CD4-positive, alpha-beta T cell treated with Interferon alpha-2 for 1 hour (primary cell): Measurements from ENCODE around the gene COMMD10.
"Not testable (repeated sequence)": the region's sequence is repeated elsewhere in the genome, so short reads cannot be mapped to it uniquely, and the experiment has no call there.

ENCODE experiments used
- DNase-seq, 2 donors: peaks; one replicate each; pipeline ENCODE4 v3.0.0-alpha.2; 2020 to 2022

COMMD10 gene

GRCh38 chr5:116084871-116085715 is at the start of gene COMMD10:
Gene COMMD10, plus strand, starts transcription at chr5:116085025.
- DNase-seq: peak; percentile 83 to 86

GRCh38 chr5:116035123-116035522 is 49.7 kb upstream of the COMMD10 start:
- DNase-seq: no peak

GRCh38 chr5:116037236-116037822 is 47.5 kb upstream of the COMMD10 start:
- no peak for DNase-seq

GRCh38 chr5:116038817-116039216 is 46.0 kb upstream of the COMMD10 start:
- DNase-seq: peak; percentile 4 to 34

- DNase-seq: no peak
Measured at GRCh38 chr5:116042375-116042774, 42.5 kb upstream of the COMMD10 start.

- DNase-seq: no peak
Measured at GRCh38 chr5:116044073-116044472, 40.8 kb upstream of the COMMD10 start.

- no peak for DNase-seq
Measured at GRCh38 chr5:116045821-116046220, 39.0 kb upstream of the COMMD10 start.

GRCh38 chr5:116046261-116046660 is 38.6 kb upstream of the COMMD10 start:
- DNase-seq: no peak

GRCh38 chr5:116046823-116047222 is 38.0 kb upstream of the COMMD10 start:
- DNase-seq: no peak

GRCh38 chr5:116058346-116058936 is 26.4 kb upstream of the COMMD10 start:
- no peak for DNase-seq

- no peak for DNase-seq
Measured at GRCh38 chr5:116062352-116062751, 22.5 kb upstream of the COMMD10 start.

GRCh38 chr5:116063950-116064349 is 20.9 kb upstream of the COMMD10 start:
- DNase-seq: no peak

GRCh38 chr5:116068028-116068632 is 16.7 kb upstream of the COMMD10 start:
- DNase-seq: peak; percentile 10 to 58

- no peak for DNase-seq
Measured at GRCh38 chr5:116071211-116071610, 13.6 kb upstream of the COMMD10 start.

GRCh38 chr5:116075191-116075831 is 9.5 kb upstream of the COMMD10 start:
- no peak for DNase-seq

GRCh38 chr5:116076496-116076895 is 8.3 kb upstream of the COMMD10 start:
- no peak for DNase-seq

- no peak for DNase-seq
Measured at GRCh38 chr5:116078199-116078598, 6.6 kb upstream of the COMMD10 start.

GRCh38 chr5:116084287-116084691 is 536 bp upstream of the COMMD10 start:
- DNase-seq: peak; percentile 11 to 24

GRCh38 chr5:116086309-116086708 is 1.5 kb downstream of the COMMD10 start:
- not testable (repeated sequence) for DNase-seq

- no peak for DNase-seq
Measured at GRCh38 chr5:116088062-116088461, 3.2 kb downstream of the COMMD10 start.

GRCh38 chr5:116090302-116090701 is 5.5 kb downstream of the COMMD10 start:
- DNase-seq: no peak

- DNase-seq: no peak
Measured at GRCh38 chr5:116091416-116091815, 6.6 kb downstream of the COMMD10 start.

GRCh38 chr5:116097301-116097700 is 12.5 kb downstream of the COMMD10 start:
- DNase-seq: no peak
